HG02852 (cell line): ENCODE data around the gene FTO.

Experiments used
- ATAC-seq: cut with Tn5 transposase; IDR thresholded peaks from one replicate; pipeline ENCODE4 v1.9.1; 2021; ENCODE audit warnings: mild to moderate bottlenecking, moderate library complexity; ENCODE audit not compliant: unreplicated experiment

The FTO gene

DNA sequence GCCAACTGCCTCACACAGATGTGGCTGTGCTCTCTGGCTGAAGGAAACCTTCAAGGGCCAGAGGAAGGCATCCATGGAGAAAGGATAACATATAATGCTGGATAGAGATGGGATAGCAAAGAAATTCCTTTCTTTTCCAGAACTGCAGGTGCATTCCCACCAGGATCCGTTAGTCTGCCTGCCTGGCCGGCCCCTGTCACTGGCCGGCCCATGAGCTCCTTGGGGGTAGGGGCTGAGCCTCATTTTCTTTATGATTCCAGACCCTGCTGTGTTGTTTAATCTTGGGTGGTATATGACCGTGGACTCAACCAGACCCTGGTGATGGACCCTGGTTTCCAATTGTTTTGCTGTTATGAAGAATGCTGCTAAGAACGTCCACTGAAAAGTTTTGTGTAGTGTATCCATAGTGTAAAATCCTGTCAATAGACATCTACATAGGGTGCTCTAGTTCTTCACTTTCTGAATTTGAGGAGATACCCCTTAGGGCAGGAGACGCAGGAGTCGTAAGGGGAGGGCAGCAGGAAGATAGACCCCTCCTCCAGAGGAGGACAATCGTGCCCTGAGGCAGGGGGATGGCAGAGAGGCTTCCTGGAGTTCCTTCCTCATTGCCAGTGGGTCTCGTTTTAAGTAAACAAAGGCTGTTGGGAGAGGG is 489.2 kb downstream of the FTO start:
- ATAC-seq = no peak

- peak; percentile 89 for ATAC-seq
Measured at GRCh38 chr16:54193665-54194333, 489.8 kb downstream of the FTO start.

GRCh38 chr16:54194334-54194743 is 490.4 kb downstream of the FTO start:
- no peak for ATAC-seq

- no peak for ATAC-seq
Measured at GRCh38 chr16:54197758-54198157, 493.8 kb downstream of the FTO start.

DNA sequence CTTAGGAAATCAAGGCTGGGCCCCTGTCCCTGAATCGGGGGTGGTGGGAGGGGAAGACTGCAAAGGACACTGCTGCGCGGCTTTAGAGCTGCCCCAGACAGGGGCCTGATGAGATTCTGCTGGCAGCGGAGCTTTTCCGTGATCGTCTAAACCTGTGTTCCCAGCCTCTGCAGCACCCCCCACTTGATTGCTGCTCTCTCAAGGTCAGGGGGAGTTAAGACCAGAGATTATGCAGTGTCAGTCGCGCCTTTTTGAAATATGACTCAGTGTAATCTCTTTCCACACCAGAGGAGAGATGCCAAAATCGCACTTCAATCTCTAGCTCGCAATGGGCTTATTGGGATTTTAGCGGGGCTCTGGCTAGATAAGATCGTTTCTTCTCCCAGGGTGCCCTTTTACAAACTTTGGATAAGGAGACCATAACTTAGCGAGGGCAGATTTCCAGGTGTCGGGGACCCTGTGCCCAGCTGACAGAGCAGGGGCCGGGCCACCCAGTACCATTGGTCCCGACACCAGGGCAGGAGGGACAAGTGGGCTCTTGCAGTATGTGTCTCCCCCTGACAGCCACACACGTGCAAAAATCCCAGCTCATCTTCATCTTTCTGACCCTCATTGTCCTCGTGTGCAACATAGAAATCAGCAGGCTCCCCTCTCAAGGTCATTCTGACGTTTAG is 495.7 kb downstream of the FTO start:
- no peak for ATAC-seq

- no peak for ATAC-seq
Measured at GRCh38 chr16:54200161-54200534, 496.2 kb downstream of the FTO start.

DNA sequence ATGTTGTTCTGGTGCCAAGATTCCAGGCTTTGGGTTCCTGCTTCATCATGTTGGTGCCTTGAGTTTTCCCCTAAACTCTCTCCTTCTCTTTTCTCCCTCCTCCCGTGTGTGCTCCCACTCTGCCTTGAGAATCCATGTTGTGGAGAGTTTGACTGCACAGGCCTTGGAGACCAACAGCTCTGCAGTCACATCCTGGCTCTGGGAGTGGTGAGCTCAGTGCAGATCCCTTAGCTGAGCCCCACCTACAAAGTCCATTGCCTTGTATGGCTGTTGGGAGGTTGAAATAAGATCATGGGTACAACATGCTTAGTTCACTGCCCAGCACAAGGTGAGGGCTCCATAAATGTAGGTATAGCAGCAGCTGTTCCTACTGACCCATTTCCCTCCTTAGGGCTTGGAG is 496.8 kb downstream of the FTO start:
- no peak for ATAC-seq

DNA sequence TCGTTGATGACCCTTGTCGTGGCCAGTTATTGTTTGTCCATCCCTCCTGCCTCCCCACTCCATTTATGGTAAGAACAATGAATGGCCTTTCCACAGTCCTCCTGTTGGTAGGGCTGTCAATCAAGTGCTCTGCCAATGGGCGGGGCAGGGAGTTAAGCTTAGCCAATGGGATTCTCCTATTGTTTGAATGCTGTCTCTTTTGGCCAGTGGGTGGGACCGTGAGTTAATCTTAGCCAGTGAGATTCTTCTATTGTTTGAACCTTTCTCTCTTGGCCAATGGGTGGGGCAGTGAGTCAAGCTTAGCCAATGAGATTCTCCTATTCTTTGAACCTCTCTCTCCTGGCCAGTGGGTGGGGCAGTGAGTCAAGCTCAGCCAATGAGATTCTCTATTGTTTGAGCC is 497.2 kb downstream of the FTO start:
- no peak for ATAC-seq
